Dermis blood vessel endothelial cell (primary cell): Measurements from ENCODE around the gene SLC6A12. TPM values are rescaled to one million over a fixed set of nuclear protein-coding genes. Genes with fewer than 3 reads are reported as not detected.

Experiments
- DNase-seq: peaks from one replicate; pipeline ENCODE4 v3.0.0; 2010
- total RNA-seq: library from RNA; depleted of rRNA; stranded (reverse); fragments of >200 nt; gene quantifications from 2 replicates; pipeline ENCODE4 v1.2.3, GENCODE V29; 2014

The SLC6A12 gene
- total RNA-seq, 1 donor from 2014 or later = 0.34 TPM

- DNase-seq = no peak
These were observed 427 bp downstream of the SLC6A12 start for GRCh38 chr12:213527-213932.

GRCh38 chr12:212715-213526 lies 1.0 kb downstream of the SLC6A12 start:
- no peak for DNase-seq

GRCh38 chr12:212415-212714 lies 1.6 kb downstream of the SLC6A12 start:
- DNase-seq = no peak

- DNase-seq = no peak
These were observed 2.1 kb downstream of the SLC6A12 start for GRCh38 chr12:211639-212414.

GRCh38 chr12:211142-211465 lies 2.9 kb downstream of the SLC6A12 start:
- no peak for DNase-seq

- DNase-seq = no peak
These were observed 3.4 kb downstream of the SLC6A12 start for GRCh38 chr12:210277-211141.

GRCh38 chr12:209851-210250 lies 4.1 kb downstream of the SLC6A12 start:
- no peak for DNase-seq

GRCh38 chr12:209246-209645 lies 4.7 kb downstream of the SLC6A12 start:
- no peak for DNase-seq

- no peak for DNase-seq
These were observed 5.1 kb downstream of the SLC6A12 start for GRCh38 chr12:208813-209212.

GRCh38 chr12:207804-208203 lies 6.2 kb downstream of the SLC6A12 start:
- DNase-seq = no peak

- DNase-seq = no peak
These were observed 7.1 kb downstream of the SLC6A12 start for GRCh38 chr12:206746-207440.

- no peak for DNase-seq
These were observed 8.9 kb downstream of the SLC6A12 start for GRCh38 chr12:205026-205425.

- no peak for DNase-seq
These were observed 9.7 kb downstream of the SLC6A12 start for GRCh38 chr12:204261-204678.

GRCh38 chr12:203462-204260 lies 10.3 kb downstream of the SLC6A12 start:
- DNase-seq = peak; percentile 25

- no peak for DNase-seq
These were observed 10.9 kb downstream of the SLC6A12 start for GRCh38 chr12:203074-203461.

- DNase-seq = no peak
These were observed 11.8 kb downstream of the SLC6A12 start for GRCh38 chr12:202081-202731.

- no peak for DNase-seq
These were observed 12.6 kb downstream of the SLC6A12 start for GRCh38 chr12:201361-201760.

GRCh38 chr12:198705-199104 lies 15.3 kb downstream of the SLC6A12 start:
- no peak for DNase-seq

- no peak for DNase-seq
These were observed 15.9 kb downstream of the SLC6A12 start for GRCh38 chr12:197911-198695.

- DNase-seq = no peak
These were observed 16.6 kb downstream of the SLC6A12 start for GRCh38 chr12:197347-197746.

GRCh38 chr12:196436-196835 lies 17.5 kb downstream of the SLC6A12 start:
- no peak for DNase-seq
